IMR-90 (cell line): Measurements from ENCODE around the gene PRKAR1B.

ENCODE experiments used
- BHLHE40 ChIP-seq: fragments of 150-350 bp; IDR thresholded peaks from 2 replicates; pipeline ENCODE4 v1.6.1; 2016; ENCODE audit warnings: mild to moderate bottlenecking, low read depth, low read length
- CEBPB ChIP-seq: IDR thresholded peaks from 2 replicates; pipeline ENCODE4 v1.6.1; 2012; ENCODE audit warnings: low read depth, low read length, improper control_type of control experiment
- CHD1 ChIP-seq: IDR thresholded peaks from 2 replicates; pipeline ENCODE4 v1.6.1; 2012; ENCODE audit warnings: low read depth, low read length, improper control_type of control experiment
- CTCF ChIP-seq: conservative IDR thresholded peaks from 2 replicates; pipeline ENCODE4 v1.5.1; 2012; ENCODE audit warnings: mild to moderate bottlenecking, low read depth, low read length, improper control_type of control experiment
- ELK1 ChIP-seq: fragments of 150-350 bp; IDR thresholded peaks from 2 replicates; pipeline ENCODE4 v1.6.1; 2016; ENCODE audit warnings: low read depth, mild to moderate bottlenecking, low read length, moderate library complexity, borderline replicate concordance
- FOS ChIP-seq: fragments of 150-350 bp; IDR thresholded peaks from 2 replicates; pipeline ENCODE4 v1.6.1; 2016; ENCODE audit warnings: low read depth, low read length
- MAFK ChIP-seq: IDR thresholded peaks from 2 replicates; pipeline ENCODE4 v1.6.1; 2012; ENCODE audit warnings: low read depth, low read length, improper control_type of control experiment
- NFE2L2 ChIP-seq: fragments of 150-350 bp; IDR thresholded peaks from 2 replicates; pipeline ENCODE4 v1.6.1; 2016; ENCODE audit warnings: low read depth, mild to moderate bottlenecking, low read length
- POLR2A ChIP-seq: IDR thresholded peaks from 2 replicates; pipeline ENCODE4 v1.6.1; 2012; ENCODE audit warnings: mild to moderate bottlenecking, low read depth, low read length
- RAD21 ChIP-seq: IDR thresholded peaks from 2 replicates; pipeline ENCODE4 v1.6.1; 2012; ENCODE audit warnings: low read length, improper control_type of control experiment
- RCOR1 ChIP-seq: IDR thresholded peaks from 2 replicates; pipeline ENCODE4 v1.6.1; 2012; ENCODE audit warnings: mild to moderate bottlenecking, low read length, improper control_type of control experiment; ENCODE audit not compliant: insufficient replicate concordance
- RFX5 ChIP-seq: IDR thresholded peaks from 2 replicates; pipeline ENCODE4 v1.8.0; 2012; ENCODE audit warnings: low read depth, mild to moderate bottlenecking, low read length, moderate library complexity
- SMC3 ChIP-seq: fragments of 150-350 bp; IDR thresholded peaks from 2 replicates; pipeline ENCODE4 v1.6.1; 2016; ENCODE audit warnings: low read depth, mild to moderate bottlenecking, antibody characterized with exemption, low read length, moderate library complexity
- USF2 ChIP-seq: fragments of 150-350 bp; IDR thresholded peaks from 2 replicates; pipeline ENCODE4 v1.6.1; 2017; ENCODE audit warnings: mild to moderate bottlenecking, antibody characterized with exemption, low read length, low read depth

GRCh38 chr7:698515-699475 is 28.3 kb downstream of the PRKAR1B start:
- TF ChIP-seq CTCF = no peak
- TF ChIP-seq USF2 = no peak
- no peak for TF ChIP-seq MAFK
- no peak for TF ChIP-seq CHD1
- TF ChIP-seq RAD21 = no peak
- no peak for TF ChIP-seq POLR2A
- TF ChIP-seq CEBPB = no peak
- TF ChIP-seq RCOR1 = no peak
- TF ChIP-seq BHLHE40 = no peak
- TF ChIP-seq SMC3 = no peak
- TF ChIP-seq FOS = no peak
- no peak for TF ChIP-seq RFX5
- TF ChIP-seq ELK1 = no peak
- no peak for TF ChIP-seq NFE2L2
